HG02970 (cell line): ENCODE results near the gene WSCD1.

ENCODE experiments used
- ATAC-seq: cut with Tn5 transposase; IDR thresholded peaks from one replicate; pipeline ENCODE4 v1.9.1; 2021; ENCODE audit warnings: mild to moderate bottlenecking, moderate library complexity, moderate number of reproducible peaks; ENCODE audit not compliant: unreplicated experiment, low FRiP score

The WSCD1 gene

GRCh38 chr17:6082335-6082734 lies 12.2 kb downstream of the WSCD1 start:
- ATAC-seq = no peak

DNA sequence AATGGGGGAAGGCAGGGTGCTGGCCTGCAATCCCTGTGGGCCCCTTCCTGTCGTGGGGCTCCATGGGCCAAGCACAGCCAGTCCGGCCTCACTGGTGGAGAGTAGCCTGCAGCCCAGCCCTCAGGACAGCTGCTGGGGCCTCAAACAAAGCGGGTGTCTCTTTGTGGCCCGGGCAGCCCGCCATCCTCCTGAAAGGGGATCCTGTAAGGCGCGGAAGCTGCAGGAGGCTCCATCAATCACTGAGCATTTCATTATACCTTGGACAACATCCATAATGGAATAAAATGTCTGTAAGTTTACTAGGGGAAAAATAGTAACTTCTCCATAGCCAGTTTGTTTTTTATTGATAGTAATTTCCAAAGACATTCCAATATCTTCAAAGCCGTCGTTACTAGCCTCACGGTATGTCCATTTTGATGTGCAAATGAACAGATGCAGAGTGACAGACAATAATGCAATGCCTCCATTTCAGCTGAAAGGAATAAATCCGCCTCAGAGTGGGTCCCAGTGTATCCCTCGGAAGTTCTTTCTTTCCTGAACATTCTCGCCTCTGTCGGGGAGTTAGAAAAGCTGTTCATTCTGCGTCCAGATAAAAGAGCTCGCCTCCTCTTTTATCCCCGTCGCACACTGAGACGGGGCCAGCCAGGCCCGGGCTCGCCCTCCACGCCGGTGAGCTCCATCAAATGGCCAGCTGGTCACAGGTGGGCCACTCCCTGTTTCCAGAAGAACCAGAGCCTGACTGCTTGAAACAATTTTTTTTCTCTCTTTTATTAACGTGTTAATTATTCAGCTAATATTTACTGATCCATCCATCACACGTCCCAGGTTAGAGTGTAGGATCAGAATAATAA lies 14.4 kb downstream of the WSCD1 start:
- no peak for ATAC-seq

DNA sequence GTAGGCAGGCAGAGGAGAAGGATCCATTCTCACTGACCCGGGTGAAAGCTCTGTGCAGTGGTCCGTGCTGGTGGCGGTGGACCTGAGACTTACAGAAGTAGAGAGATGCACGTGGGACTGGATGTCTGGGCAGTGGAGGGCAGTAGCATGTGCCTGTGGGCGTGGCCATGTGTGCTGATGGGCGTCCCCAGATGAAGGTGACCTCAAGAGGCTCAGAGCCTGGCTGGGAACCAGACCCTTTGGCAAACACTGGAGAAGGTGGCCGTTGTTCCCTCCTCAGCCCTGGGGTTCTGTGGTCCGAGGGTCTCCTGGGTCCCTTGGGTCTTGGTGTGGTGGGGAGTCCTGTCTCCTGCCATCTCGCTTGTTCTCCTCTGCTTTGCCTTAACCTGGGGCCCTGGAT lies 15.6 kb downstream of the WSCD1 start:
- ATAC-seq = no peak

DNA sequence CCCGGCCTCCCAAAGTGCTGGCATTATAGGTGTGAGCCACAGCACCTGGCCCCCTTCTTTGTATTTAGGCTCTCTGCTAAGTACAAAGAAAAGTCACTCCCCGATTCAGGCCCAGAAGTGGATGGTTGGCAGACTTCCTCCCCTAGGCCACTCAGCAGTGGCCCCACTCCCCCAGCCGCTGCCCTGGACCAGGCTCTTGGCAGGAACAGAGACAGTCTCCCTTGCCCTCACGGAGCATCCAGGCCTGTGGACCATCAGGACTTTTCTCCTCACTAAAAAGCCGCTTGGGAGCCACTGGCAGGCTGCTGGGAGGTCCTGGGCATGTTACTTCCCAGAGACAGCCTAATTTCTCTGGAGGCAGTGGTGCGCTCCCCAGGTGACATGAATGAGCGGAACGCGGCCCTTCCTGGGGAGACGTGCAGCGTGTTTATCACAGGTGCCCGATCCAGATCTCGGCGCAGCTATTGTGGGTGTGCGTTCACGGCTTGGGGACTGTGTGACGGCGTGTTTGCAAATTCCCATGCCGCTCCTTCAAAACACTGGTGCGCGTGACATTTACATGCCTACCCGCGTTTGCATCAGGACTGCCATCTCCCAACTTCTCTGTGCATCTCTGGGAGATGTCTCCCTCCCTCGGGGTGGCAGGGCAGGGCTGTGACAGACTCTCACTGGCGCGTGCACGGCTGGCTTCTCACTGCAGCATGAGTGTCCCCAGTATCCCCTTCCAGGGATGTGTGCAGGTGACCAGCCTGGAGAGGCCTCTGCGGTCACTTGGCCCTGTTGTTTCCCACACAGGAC lies 16.6 kb downstream of the WSCD1 start:
- no peak for ATAC-seq

DNA sequence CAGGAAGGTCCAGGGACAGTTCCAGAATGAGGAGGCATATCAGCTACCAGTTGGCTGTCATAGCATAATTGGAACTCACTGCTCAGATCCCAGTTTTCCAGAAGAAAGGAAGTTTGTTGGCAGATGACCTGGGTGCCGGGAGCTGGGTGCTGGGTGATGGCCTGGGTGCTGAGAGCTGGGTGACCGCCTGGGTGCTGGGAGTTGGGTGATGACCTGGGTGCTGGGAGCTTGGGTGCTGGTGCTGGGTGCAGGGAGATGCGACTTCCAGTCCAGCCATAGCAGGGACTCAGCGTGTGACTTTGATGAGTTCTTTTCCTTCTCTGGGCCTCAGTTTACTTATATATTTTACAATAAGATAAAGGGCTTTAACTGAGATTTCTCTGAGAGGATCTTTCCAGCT lies 18.0 kb downstream of the WSCD1 start:
- ATAC-seq = no peak

GRCh38 chr17:6090253-6090652 lies 20.1 kb downstream of the WSCD1 start:
- no peak for ATAC-seq

DNA sequence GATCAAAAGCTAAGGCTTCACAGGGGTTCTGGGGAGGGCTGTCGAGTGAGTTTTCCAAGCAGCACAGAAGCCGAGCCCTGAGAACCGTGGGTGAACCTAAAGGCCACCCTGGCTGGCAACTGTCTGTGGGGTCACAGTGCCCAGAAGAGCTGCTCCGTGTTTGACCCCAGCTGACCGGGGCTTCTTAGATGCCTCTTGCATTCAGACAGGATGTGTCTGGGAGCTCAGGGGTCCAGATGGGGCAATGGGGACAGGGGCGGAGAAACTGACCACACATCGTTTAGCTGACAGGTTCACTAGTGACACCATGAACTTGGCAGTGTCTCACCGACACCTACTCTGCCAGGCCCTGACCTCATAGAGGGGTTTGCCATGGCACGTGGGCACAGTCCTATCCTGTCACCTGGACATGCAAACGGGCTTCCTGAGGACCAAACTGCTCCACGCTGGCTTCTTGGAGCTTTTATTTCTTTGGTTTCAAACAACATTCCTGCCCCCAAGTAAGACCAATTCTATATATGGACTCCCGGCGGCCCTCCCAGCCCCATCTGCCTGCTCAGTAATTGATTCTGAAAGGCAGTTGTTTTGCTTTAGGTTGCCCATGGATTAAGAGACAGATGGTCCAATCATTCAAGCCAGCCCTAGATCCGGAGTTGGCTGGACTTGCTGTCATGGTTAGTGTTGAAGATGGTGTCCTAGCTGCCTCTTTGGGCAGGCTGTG lies 22.2 kb downstream of the WSCD1 start:
- no peak for ATAC-seq

- no peak for ATAC-seq
Observed at GRCh38 chr17:6092903-6093468, 22.8 kb downstream of the WSCD1 start.

GRCh38 chr17:6094453-6094852 lies 24.3 kb downstream of the WSCD1 start:
- no peak for ATAC-seq

GRCh38 chr17:6094926-6095325 lies 24.7 kb downstream of the WSCD1 start:
- no peak for ATAC-seq

GRCh38 chr17:6095501-6095900 lies 25.3 kb downstream of the WSCD1 start:
- no peak for ATAC-seq

DNA sequence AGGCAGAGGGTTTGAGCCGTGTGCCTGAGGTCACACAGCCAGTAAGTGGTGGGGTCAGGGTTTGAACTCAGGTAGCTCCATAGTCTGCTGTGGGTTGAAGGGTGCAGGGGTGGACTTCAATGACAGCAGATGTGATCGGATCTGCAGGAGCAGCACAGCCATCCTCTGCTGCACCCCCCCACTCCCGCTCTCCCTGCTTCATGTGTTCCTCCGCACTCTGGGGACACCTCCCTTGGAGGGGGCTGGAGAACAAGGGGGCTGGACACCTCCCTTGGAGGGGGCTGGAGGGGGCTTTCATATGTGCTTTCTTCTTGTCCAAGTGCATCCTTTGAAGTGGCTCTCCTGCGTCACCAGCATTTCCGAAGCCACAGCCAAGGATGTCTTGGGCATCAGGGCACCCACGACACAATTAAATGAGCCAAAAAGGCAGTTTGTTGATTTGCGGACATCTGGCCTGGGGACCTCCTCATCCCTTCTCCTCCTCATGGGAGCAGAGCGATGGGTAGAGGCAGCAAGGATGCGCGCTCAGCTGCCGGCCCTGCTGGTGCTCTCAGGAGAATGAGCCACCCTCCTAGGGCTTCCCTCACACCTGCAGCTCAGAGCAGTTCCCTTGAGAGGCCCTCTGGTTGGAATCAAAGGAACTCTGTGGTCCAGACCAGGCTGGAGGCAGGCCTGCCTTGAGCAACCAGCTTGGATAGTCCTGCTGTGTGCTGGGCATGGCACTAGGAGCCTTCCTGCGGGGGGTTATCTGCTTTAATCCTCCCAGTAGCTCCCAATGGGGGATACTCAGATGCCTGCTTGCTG lies 26.2 kb downstream of the WSCD1 start:
- ATAC-seq = no peak

GRCh38 chr17:6097005-6097279 lies 26.8 kb downstream of the WSCD1 start:
- ATAC-seq = no peak

DNA sequence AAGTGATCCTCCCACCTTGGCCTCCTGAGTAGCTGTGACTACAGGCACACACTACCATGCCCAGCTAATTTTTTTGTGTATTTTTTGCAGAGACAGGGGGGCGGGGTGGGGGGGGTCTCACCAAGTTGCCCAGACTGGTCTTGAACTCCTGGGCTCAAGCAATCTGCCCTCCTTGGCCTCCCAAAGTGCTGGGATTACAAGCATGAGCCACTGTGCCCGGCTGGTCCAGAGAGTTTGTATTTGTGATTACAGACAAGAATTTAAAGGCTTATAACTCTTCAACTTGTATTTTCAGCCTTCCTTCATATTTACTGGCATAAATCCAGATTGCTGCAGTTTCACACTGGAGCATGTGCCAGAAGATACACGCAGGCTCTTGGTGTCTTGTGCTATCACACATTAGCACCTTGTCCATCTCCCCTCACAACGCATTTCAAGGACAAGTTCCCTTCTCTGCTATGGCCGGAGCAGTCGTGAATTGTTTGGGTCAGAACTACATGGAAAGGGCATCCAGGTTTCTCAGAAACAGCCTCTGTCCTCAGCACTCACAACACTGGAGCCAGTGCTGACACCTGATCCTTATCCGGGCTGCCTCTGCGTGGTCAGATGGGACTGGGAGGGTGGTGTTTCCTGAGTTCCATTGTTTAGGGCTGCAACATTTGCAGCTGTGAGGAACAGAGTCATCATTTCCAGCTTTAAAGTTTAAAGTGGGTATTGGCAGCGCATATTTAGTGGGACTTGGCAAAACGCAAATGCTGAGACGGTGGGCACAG lies 28.1 kb downstream of the WSCD1 start:
- ATAC-seq = no peak

DNA sequence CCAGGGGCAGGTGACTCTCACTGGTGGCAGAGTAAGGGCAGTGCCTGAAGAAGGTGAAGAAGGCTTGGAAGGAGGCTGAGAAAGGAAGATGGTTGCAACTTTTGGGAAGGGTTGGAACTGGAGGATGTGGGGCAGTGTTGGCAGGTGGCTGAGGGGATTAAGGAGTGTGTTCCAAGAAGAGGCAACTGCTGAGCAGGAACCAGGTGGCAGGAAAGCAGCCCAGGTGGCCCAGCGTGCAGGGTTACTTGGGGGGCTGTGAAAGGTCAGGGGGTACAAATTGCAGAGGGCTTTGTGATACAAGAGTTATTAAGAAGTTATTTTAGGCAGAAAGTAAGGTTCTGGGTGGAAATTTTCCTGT lies 28.6 kb downstream of the WSCD1 start:
- no peak for ATAC-seq

DNA sequence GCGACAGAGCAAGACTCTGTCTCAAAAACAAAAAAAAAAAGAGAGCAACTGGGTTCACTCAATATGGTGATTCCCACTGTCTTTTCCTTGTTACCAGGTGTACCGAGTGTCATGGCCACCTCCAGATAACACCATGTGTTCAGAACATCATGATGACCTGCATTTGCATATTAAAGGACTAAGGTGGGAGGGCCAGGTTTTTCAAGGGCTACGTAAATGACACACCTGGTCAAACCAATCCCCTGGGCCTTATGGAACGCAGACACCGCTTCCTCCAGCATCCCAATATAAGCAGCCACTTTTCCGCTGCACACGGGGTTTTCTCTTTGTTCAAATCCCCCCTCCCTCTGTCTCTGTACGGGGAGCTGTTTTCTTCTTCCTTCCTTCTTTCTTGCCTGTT lies 29.3 kb downstream of the WSCD1 start:
- no peak for ATAC-seq

DNA sequence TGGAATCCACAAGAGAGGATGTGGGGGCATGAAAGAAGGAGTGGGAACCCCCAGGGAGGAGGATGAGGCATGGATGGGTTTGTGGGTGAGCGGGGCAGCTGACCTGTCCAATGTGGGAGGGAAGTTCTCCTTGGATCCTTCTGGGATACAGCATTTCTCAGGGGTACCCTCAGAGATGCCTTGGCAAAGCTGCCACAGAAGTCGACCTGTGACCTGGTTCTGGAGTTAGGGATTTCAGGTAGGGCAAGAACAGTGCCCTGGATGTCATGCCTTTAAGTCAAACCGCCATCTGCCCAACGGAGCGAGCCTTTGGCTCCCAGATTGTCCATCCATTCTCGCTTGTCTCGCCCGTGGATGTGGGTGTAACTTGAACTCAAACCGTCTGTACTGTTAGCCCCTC lies 30.0 kb downstream of the WSCD1 start:
- no peak for ATAC-seq

DNA sequence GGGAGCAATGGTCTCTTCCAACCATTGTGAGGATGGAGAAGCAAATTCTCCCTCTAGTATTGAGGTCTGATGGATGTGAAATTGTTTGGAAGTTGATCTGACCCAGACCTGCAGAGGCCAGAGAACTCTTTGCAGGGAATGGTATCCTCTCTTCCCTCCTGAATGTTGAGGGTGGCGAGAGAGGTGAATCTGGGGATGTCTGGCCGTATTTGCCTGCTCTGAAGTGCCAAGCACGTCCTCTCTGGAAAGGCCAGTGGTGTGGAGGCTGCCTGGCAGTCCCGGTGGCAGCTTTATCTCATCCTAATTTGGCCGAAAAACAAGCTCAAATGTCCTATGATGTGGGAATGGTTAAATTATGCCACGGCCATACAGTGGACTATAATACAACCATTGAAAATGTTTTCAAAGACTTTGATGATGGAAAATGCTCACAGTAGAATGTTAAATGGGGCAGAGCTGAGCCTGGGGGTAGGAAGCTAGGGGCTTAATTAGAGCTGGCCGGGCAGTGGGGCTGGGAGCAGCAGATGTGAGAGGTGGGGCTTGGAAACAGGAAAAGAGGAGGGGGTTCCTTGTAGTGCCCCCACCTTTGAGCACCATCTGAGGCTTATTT lies 30.8 kb downstream of the WSCD1 start:
- no peak for ATAC-seq

DNA sequence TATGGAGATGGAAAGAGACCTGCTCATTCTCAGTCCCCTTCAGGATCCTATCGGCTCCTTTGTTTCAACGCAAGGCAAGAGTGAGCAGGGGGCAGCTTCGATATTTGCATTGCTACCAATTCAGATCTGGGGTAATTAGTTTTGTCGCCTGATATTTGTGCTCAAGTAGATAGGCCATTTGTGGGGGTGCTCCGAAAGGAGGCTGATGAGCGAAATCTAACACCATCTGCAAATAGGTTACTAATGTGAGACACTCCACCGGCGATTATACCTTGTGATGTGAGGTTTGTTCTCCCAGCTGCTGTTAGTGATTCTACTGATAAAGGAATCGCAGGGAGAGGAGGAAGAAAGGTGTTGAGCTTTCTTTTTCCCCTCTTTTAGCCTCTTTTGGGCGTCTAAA lies 31.5 kb downstream of the WSCD1 start:
- ATAC-seq = no peak
